Naive thymus-derived CD4-positive, alpha-beta T cell (primary cell): ENCODE measurements around the gene TBC1D2. TPM values are rescaled to one million over a fixed set of nuclear protein-coding genes. Genes with fewer than 3 reads are reported as not detected.

ENCODE experiments used
- ATAC-seq: fragments of 150-1000 bp; cut with Tn5 transposase; 2 replicates; pipeline ENCODE4 v1.10.0; 2021; ENCODE audit warnings: mild to moderate bottlenecking, moderate library complexity
- CTCF ChIA-PET: fragments of 350-600 bp; sonication (Branson Sonifier 250); formaldehyde crosslinking; loops from one replicate; lab custom pipeline; 2021; ENCODE audit warnings: antibody characterized with exemption; lab: Charles Lee
- POLR2A ChIA-PET: fragments of 350-600 bp; sonication (Branson Sonifier 250); formaldehyde crosslinking; loops from one replicate; lab custom pipeline; 2021; ENCODE audit warnings: antibody characterized with exemption, inconsistent platforms; lab: Charles Lee
- DNase-seq, 9 donors: peaks; one replicate each; pipeline versions ENCODE4 v3.0.0 to v3.0.0-alpha.2; 2020 to 2022; ENCODE audit warnings: mixed read lengths in 1 of 9
- H3K27ac ChIP-seq: one replicate; pipeline ENCODE4 v1.7.0; 2013; ENCODE audit warnings: mild to moderate bottlenecking, low read depth, low read length, moderate library complexity
- H3K27me3 ChIP-seq, 2 donors: one replicate each; pipeline ENCODE4 v1.7.0; 2013; ENCODE audit warnings: low read length in 2 of 2, mild to moderate bottlenecking in 2 of 2, moderate library complexity in 2 of 2; ENCODE audit not compliant: control insufficient read depth in 2 of 2, insufficient read depth in 2 of 2
- H3K36me3 ChIP-seq, 3 experiments: 1 replicate in 2 of 3; 2 replicates in 1 of 3; pipeline ENCODE4 v1.7.0; 2013; ENCODE audit warnings: low read length in 3 of 3, mild to moderate bottlenecking in 3 of 3, moderate library complexity in 1 of 3; ENCODE audit not compliant: insufficient read depth in 3 of 3, control insufficient read depth in 2 of 3
- H3K4me1 ChIP-seq, 2 donors: one replicate each; pipeline ENCODE4 v1.7.0; 2013; ENCODE audit warnings: low read length in 2 of 2, mild to moderate bottlenecking in 2 of 2, moderate library complexity in 1 of 2; ENCODE audit not compliant: control insufficient read depth in 2 of 2, insufficient read depth in 2 of 2
- H3K4me3 ChIP-seq: 2 replicates; pipeline ENCODE4 v1.7.0; 2013; ENCODE audit warnings: mild to moderate bottlenecking, low read length
- H3K9me3 ChIP-seq, 3 experiments: 1 replicate in 2 of 3; 2 replicates in 1 of 3; pipeline ENCODE4 v1.7.0; 2013; ENCODE audit warnings: low read length in 3 of 3; ENCODE audit not compliant: control insufficient read depth in 2 of 3
- H3K27ac Mint-ChIP-seq, 9 donors: one replicate each; pipeline ENCODE4 v1.8.0; 2020 to 2022; ENCODE audit warnings: mixed read lengths in 9 of 9, mild to moderate bottlenecking in 8 of 9, moderate library complexity in 5 of 9, inconsistent platforms in 2 of 9
- H3K27me3 Mint-ChIP-seq, 5 donors: one replicate each; pipeline ENCODE4 v1.8.0; 2021 to 2022; ENCODE audit warnings: mixed read lengths in 5 of 5, mild to moderate bottlenecking in 1 of 5
- H3K36me3 Mint-ChIP-seq, 5 donors: one replicate each; pipeline ENCODE4 v1.8.0; 2020 to 2022; ENCODE audit warnings: mixed read lengths in 5 of 5, mild to moderate bottlenecking in 3 of 5, inconsistent platforms in 1 of 5
- H3K4me1 Mint-ChIP-seq, 7 donors: one replicate each; pipeline ENCODE4 v1.8.0; 2020 to 2022; ENCODE audit warnings: mixed read lengths in 7 of 7, mild to moderate bottlenecking in 3 of 7, inconsistent platforms in 1 of 7
- H3K4me3 Mint-ChIP-seq, 10 donors: one replicate each; pipeline ENCODE4 v1.8.0; 2020 to 2022; ENCODE audit warnings: mild to moderate bottlenecking in 10 of 10, mixed read lengths in 10 of 10, moderate library complexity in 6 of 10, inconsistent platforms in 2 of 10
- H3K9me3 Mint-ChIP-seq, 11 donors: one replicate each; pipeline ENCODE4 v1.8.0; 2020 to 2022; ENCODE audit warnings: mixed read lengths in 11 of 11, mild to moderate bottlenecking in 4 of 11, inconsistent platforms in 1 of 11, moderate library complexity in 1 of 11
- intact Hi-C, 2 donors: fragments of 100-400 bp; cut with micrococcal nuclease; formaldehyde crosslinking; loops; one replicate each; pipeline ENCODE4 v1.15.1; 2023
- polyA plus RNA-seq, 2 donors: library from polyadenylated mRNA; unstranded; fragments of 300-500 nt; fragmentation: Illumina TruSeq; gene quantifications; one replicate each; pipeline ENCODE4 v1.2.3, GENCODE V29; 2021
- total RNA-seq, 6 experiments: library from RNA in 5 of 6; stranded (reverse) in 5 of 6; gene quantifications; 1 replicate in 5 of 6; 2 replicates in 1 of 6; pipeline ENCODE4 v1.2.3 and lab custom pipeline; 2021 to 2026

TBC1D2 gene
- total and polyA plus RNA-seq, 7 experiments from 2014 or later: 3.3 to 16.6 (median 8.8) TPM

GRCh38 chr9:98204692-98205091 lies 50.8 kb downstream of the TBC1D2 start:
- ATAC-seq (no peak), DNase-seq (no peak)
- ChIA-PET CTCF (interaction anchor here (0.7 to 1.8 kb wide), 8 partner anchors 34 to 130 kb away, joined by 3 to 12 read pairs (median 4); partner anchors contain the start of gene TRIM14), POLR2A (interaction anchor here (1.2 kb wide), 1 partner anchor 86 kb away, joined by 5 read pairs; no protein-coding TSS in a partner anchor)
- peaks cover 0 to 11% (median 6%) of the 10 kb centered on the region in 7 donors for H3K4me1 Mint-ChIP-seq
- Histone ChIP-seq H3K4me1 (no peaks in the 10 kb centered on the region), H3K27ac (no peak overlapping the region), H3K27me3 (no peaks in the 10 kb centered on the region), H3K36me3 (peaks cover 0 to 9% (median 0%) of the 10 kb centered on the region in 3 experiments), H3K4me3 (no peak overlapping the region), H3K9me3 (no peaks in the 10 kb centered on the region)
- H3K27me3 Mint-ChIP-seq: no peaks in the 10 kb centered on the region
- no peak overlapping the region for H3K27ac Mint-ChIP-seq
- no peak overlapping the region for H3K4me3 Mint-ChIP-seq
- H3K36me3 Mint-ChIP-seq: peaks cover 0 to 8% (median 0%) of the 10 kb centered on the region in 5 donors
- intact Hi-C loops: loop anchor here (1.0 to 5.0 kb wide), 10 partner anchors 50 to 588 kb away; partner anchors contain the start of genes TBC1D2 (in 1 of the 2), TRIM14 (in 1 of the 2) and TRMO (in 1 of the 2)
- H3K9me3 Mint-ChIP-seq: peaks cover 0 to 1% (median 0%) of the 10 kb centered on the region in 11 donors

- Mint-ChIP-seq H3K36me3 (peaks cover 0 to 9% (median 0%) of the 10 kb centered on the region in 5 donors), H3K4me3 (no peak overlapping the region), H3K9me3 (peaks cover 0 to 1% (median 0%) of the 10 kb centered on the region in 11 donors), H3K27ac (no peak overlapping the region), H3K4me1 (peaks cover 0 to 11% (median 6%) of the 10 kb centered on the region in 7 donors), H3K27me3 (no peaks in the 10 kb centered on the region)
- Histone ChIP-seq H3K9me3 (no peaks in the 10 kb centered on the region), H3K4me3 (no peak overlapping the region), H3K36me3 (no peaks in the 10 kb centered on the region), H3K27me3 (no peaks in the 10 kb centered on the region), H3K4me1 (no peaks in the 10 kb centered on the region), H3K27ac (no peak overlapping the region)
- DNase-seq (no peak), ATAC-seq (no peak)
- POLR2A ChIA-PET: no interaction called here
- CTCF ChIA-PET: interaction anchor here (1.0 to 1.4 kb wide), 4 partner anchors 60 to 142 kb away, joined by 3 to 5 read pairs (median 5); no protein-coding TSS in a partner anchor
- intact Hi-C loops: no loop called here
Observed at GRCh38 chr9:98203153-98203552, 52.3 kb downstream of the TBC1D2 start.

GRCh38 chr9:98202252-98202651 lies 53.2 kb downstream of the TBC1D2 start:
- POLR2A ChIA-PET: interaction anchor here (0.6 kb wide), 1 partner anchor 55 kb away, joined by 3 read pairs; no protein-coding TSS in a partner anchor
- H3K36me3 ChIP-seq: no peaks in the 10 kb centered on the region
- H3K27me3 ChIP-seq: no peaks in the 10 kb centered on the region
- DNase-seq (no peak), ATAC-seq (no peak)
- H3K4me1 ChIP-seq: no peaks in the 10 kb centered on the region
- no peaks in the 10 kb centered on the region for H3K27me3 Mint-ChIP-seq
- peaks cover 0 to 11% (median 6%) of the 10 kb centered on the region in 7 donors for H3K4me1 Mint-ChIP-seq
- H3K36me3 Mint-ChIP-seq: peaks cover 0 to 5% (median 0%) of the 10 kb centered on the region in 5 donors
- CTCF ChIA-PET: interaction anchor here (1.0 to 1.4 kb wide), 2 partner anchors 128 to 141 kb away, joined by 5 read pairs; no protein-coding TSS in a partner anchor
- intact Hi-C loops: no loop called here
- H3K4me3 Mint-ChIP-seq: no peak overlapping the region
- peak overlapping the region in 1 of 9 donors; percentile 11 for H3K27ac Mint-ChIP-seq
- H3K27ac ChIP-seq: no peak overlapping the region
- no peaks in the 10 kb centered on the region for H3K9me3 ChIP-seq
- peaks cover 0 to 1% (median 0%) of the 10 kb centered on the region in 11 donors for H3K9me3 Mint-ChIP-seq
- no peak overlapping the region for H3K4me3 ChIP-seq

- H3K4me1 ChIP-seq: no peaks in the 10 kb centered on the region
- ChIA-PET CTCF (interaction anchor here (1.1 kb wide), 1 partner anchor 58 kb away, joined by 3 read pairs; no protein-coding TSS in a partner anchor), POLR2A (interaction anchor here (0.6 kb wide), 1 partner anchor 55 kb away, joined by 3 read pairs; no protein-coding TSS in a partner anchor)
- no peaks in the 10 kb centered on the region for H3K9me3 ChIP-seq
- H3K36me3 ChIP-seq: no peaks in the 10 kb centered on the region
- intact Hi-C loops: no loop called here
- H3K4me3 ChIP-seq: no peak overlapping the region
- peaks cover 0 to 1% (median 0%) of the 10 kb centered on the region in 11 donors for H3K9me3 Mint-ChIP-seq
- no peak overlapping the region for H3K27ac ChIP-seq
- H3K4me1 Mint-ChIP-seq: peaks cover 0 to 11% (median 6%) of the 10 kb centered on the region in 7 donors
- DNase-seq (no peak), ATAC-seq (no peak)
- H3K27ac Mint-ChIP-seq: no peak overlapping the region
- H3K4me3 Mint-ChIP-seq: no peak overlapping the region
- H3K27me3 Mint-ChIP-seq: no peaks in the 10 kb centered on the region
- no peaks in the 10 kb centered on the region for H3K27me3 ChIP-seq
- peaks cover 0 to 5% (median 0%) of the 10 kb centered on the region in 5 donors for H3K36me3 Mint-ChIP-seq
Observed at GRCh38 chr9:98201749-98202148, 53.7 kb downstream of the TBC1D2 start.

- Histone ChIP-seq H3K27me3 (no peaks in the 10 kb centered on the region), H3K4me1 (no peaks in the 10 kb centered on the region), H3K9me3 (no peaks in the 10 kb centered on the region), H3K36me3 (no peaks in the 10 kb centered on the region), H3K4me3 (no peak overlapping the region), H3K27ac (no peak overlapping the region)
- no peak for ATAC-seq
- no peak for DNase-seq
- no peaks in the 10 kb centered on the region for H3K27me3 Mint-ChIP-seq
- no peak overlapping the region for H3K27ac Mint-ChIP-seq
- no peak overlapping the region for H3K4me3 Mint-ChIP-seq
- intact Hi-C loops: no loop called here
- ChIA-PET POLR2A (no interaction called here), CTCF (interaction anchor here (1.1 kb wide), 1 partner anchor 59 kb away, joined by 3 read pairs; no protein-coding TSS in a partner anchor)
- H3K36me3 Mint-ChIP-seq: peaks cover 0 to 5% (median 0%) of the 10 kb centered on the region in 5 donors
- H3K4me1 Mint-ChIP-seq: peaks cover 0 to 11% (median 4%) of the 10 kb centered on the region in 7 donors
- H3K9me3 Mint-ChIP-seq: peaks cover 0 to 1% (median 0%) of the 10 kb centered on the region in 11 donors
Observed at GRCh38 chr9:98201102-98201501, 54.3 kb downstream of the TBC1D2 start.

GRCh38 chr9:98199388-98200033 lies 55.9 kb downstream of the TBC1D2 start:
- Mint-ChIP-seq H3K27me3 (peaks cover 0 to 3% (median 0%) of the 10 kb centered on the region in 5 donors), H3K36me3 (peaks cover 0 to 5% (median 0%) of the 10 kb centered on the region in 5 donors), H3K4me1 (peaks cover 0 to 5% (median 0%) of the 10 kb centered on the region in 7 donors), H3K9me3 (peaks cover 0 to 1% (median 0%) of the 10 kb centered on the region in 11 donors), H3K4me3 (no peak overlapping the region), H3K27ac (no peak overlapping the region)
- Histone ChIP-seq H3K27ac (no peak overlapping the region), H3K4me1 (no peaks in the 10 kb centered on the region), H3K27me3 (no peaks in the 10 kb centered on the region), H3K36me3 (no peaks in the 10 kb centered on the region), H3K9me3 (no peaks in the 10 kb centered on the region), H3K4me3 (no peak overlapping the region)
- ChIA-PET POLR2A (no interaction called here), CTCF (no interaction called here)
- DNase-seq (no peak), ATAC-seq (no peak)
- intact Hi-C loops: no loop called here
